Measurements from ENCODE around the gene AAGAB.

DNA sequence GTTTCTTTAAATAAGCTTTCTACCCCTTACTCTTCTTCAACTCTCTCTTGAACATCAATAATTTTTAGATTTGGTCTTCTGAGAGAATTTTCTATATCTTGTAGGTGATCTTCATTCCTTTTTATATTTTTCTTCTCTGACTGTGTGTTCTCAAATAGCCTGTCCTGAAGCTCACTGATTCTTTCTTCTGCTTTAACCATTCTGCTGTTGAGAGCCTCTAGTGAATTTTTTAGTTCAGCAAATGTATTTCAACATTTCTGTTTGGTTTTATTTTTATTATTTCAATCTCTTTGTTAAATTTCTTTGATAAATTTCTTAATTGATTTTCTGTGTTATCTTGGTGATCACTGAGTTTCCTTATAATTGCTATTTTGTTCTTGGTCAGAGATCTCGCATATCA, 19.8 kb upstream of the AAGAB start:
- TF ChIP-seq, protein P1, sequence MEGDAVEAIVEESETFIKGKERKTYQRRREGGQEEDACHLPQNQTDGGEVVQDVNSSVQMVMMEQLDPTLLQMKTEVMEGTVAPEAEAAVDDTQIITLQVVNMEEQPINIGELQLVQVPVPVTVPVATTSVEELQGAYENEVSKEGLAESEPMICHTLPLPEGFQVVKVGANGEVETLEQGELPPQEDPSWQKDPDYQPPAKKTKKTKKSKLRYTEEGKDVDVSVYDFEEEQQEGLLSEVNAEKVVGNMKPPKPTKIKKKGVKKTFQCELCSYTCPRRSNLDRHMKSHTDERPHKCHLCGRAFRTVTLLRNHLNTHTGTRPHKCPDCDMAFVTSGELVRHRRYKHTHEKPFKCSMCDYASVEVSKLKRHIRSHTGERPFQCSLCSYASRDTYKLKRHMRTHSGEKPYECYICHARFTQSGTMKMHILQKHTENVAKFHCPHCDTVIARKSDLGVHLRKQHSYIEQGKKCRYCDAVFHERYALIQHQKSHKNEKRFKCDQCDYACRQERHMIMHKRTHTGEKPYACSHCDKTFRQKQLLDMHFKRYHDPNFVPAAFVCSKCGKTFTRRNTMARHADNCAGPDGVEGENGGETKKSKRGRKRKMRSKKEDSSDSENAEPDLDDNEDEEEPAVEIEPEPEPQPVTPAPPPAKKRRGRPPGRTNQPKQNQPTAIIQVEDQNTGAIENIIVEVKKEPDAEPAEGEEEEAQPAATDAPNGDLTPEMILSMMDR (IDR thresholded peaks at IDR 0.05; ENCODE audit: insufficient read depth, low read length), result no peak
- TF ChIP-seq, protein P2, sequence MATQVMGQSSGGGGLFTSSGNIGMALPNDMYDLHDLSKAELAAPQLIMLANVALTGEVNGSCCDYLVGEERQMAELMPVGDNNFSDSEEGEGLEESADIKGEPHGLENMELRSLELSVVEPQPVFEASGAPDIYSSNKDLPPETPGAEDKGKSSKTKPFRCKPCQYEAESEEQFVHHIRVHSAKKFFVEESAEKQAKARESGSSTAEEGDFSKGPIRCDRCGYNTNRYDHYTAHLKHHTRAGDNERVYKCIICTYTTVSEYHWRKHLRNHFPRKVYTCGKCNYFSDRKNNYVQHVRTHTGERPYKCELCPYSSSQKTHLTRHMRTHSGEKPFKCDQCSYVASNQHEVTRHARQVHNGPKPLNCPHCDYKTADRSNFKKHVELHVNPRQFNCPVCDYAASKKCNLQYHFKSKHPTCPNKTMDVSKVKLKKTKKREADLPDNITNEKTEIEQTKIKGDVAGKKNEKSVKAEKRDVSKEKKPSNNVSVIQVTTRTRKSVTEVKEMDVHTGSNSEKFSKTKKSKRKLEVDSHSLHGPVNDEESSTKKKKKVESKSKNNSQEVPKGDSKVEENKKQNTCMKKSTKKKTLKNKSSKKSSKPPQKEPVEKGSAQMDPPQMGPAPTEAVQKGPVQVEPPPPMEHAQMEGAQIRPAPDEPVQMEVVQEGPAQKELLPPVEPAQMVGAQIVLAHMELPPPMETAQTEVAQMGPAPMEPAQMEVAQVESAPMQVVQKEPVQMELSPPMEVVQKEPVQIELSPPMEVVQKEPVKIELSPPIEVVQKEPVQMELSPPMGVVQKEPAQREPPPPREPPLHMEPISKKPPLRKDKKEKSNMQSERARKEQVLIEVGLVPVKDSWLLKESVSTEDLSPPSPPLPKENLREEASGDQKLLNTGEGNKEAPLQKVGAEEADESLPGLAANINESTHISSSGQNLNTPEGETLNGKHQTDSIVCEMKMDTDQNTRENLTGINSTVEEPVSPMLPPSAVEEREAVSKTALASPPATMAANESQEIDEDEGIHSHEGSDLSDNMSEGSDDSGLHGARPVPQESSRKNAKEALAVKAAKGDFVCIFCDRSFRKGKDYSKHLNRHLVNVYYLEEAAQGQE (IDR thresholded peaks at IDR 0.05; ENCODE audit: insufficient replicate concordance, low read depth), result no peak

Measured in HL-60 (cell line).